Fibroblast of skin of right biceps (primary cell): Measurements from ENCODE around the gene CFAP61.
"Not testable (repeated sequence)": the region's sequence is repeated elsewhere in the genome, so short reads cannot be mapped to it uniquely, and the experiment has no call there.

ENCODE experiments used
- DNase-seq: peaks from one replicate; pipeline ENCODE4 v3.0.0-alpha.2; 2013

CFAP61 gene

DNA sequence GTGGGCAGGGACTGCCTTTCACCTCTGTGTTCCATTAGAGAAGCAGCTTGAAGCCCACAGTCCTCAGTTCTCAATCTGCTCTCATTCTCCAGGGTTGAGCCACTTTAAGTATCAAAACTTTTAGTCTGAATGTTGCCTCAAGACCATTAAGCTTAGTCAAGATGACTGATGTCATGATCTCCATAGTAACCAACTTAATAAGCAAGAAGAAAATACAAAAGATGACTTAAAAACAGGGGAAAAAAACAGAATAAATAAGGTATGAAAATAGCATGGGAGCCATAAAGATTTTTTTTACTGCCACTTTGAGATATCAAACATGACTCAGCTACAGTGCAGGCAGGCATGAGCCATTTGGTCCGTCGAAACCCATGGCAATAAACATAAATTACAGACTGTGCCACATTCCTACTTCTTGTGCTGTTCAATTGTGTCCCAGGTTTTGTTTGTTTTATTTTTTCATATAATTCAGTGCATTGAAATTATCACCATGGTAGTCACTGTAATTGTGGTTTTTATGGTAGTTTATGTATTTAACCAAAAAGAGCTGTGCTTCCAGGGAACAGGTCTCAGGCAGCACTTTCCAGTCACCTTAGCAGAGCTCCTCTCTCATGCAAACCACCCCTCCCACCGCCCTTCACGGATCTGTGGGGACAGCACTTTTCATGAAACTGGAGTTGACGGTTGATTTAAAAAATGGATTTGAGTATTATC is 159.1 kb downstream of the CFAP61 start:
- peak; percentile 10 for DNase-seq

DNA sequence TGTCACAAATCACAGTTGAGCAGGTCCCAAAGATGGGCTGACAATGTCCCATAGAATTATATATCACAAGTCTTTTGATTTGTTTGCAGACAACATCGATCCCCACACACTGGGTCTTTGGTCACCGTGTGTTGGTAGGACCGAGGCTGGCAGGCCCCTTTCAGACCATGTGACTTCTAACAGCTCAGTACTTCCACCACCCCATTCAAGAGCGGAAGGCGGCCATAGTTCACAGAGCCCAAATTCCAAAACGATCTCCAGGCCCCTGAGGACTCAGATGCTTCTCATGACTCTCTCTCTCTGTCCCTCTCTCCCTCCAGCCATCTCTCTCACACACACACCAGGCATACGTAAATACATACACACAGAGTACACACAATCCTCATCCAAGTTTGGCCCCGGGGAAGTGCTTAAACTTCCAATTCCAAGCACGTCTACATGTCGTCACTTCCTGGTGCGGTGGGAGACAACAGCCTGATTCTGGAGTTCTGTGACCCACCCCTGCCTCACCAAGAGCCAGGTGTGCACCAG is 159.7 kb downstream of the CFAP61 start:
- DNase-seq, result no peak

DNA sequence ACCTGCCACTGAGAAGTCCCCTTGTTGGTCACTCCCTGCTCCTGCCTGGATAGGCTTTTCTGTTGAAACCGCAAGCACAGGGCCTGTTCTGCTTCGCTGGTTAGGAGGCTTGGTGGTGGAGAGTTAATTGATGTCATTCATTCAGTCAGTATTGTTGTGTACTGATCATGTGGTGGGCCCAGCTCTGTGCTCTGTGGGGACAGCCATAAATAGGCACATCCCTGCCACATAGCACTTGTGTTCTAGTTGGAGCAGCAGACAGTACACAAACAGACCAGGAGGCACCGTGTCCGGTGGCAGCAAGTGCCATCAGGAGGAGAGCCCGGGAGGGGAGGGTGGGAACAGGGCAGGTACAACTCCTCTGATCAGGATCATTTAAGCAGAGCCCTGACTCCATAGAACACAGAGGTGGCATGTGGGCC is 160.4 kb downstream of the CFAP61 start:
- DNase-seq, result no peak

DNA sequence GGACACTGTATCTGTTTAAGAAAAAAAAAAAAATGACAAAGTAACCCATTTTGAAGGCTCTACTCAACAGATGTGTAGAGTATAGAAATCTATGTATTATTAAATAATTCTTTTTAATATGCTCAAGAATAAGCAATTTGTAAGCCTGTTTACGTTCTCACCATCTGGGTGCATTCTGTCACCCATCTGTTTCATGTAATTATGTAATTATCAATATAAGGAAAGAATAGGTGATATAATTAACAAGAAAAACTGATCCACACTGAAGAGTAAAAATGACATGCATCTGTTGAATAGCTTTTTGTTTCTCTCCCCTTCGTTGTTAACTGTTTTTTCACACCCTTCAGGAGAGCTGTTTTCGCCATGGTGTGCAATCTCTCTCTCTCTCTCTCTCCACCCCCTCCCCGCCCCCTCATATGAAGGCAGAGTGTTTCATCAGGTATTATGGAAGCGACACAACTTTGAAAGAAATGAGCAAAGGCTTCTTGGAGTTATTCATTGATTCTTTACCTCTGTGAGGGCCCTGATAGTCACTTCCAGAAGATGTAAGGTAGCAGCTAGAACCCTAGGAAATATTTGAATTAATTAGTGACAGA is 161.3 kb downstream of the CFAP61 start:
- DNase-seq, result no peak

DNA sequence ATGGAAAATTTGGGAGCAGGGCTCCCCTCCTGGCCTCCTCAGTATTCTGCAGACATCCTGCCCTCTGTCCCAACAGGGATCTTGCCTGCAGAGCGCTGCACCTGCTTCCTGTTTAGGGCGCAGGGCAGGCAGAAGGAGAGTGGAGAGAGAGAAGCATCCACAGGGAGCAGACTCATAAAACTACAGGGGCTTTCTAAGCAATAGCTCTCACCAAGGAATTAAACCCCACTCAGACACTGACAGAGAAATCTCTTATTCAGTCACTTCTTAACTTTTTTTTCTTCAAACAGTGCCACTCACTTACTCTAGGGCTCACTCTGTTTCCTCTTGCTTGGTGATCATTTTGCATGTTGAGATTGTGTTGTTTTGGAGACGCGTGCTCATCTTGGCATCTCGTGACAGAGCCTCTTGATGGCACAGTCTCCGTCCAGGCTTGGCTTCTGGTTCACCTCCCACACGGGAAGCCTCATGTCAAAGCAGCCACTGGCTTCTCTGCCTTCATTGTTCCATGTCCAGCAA is 162.5 kb downstream of the CFAP61 start:
- no peak for DNase-seq

DNA sequence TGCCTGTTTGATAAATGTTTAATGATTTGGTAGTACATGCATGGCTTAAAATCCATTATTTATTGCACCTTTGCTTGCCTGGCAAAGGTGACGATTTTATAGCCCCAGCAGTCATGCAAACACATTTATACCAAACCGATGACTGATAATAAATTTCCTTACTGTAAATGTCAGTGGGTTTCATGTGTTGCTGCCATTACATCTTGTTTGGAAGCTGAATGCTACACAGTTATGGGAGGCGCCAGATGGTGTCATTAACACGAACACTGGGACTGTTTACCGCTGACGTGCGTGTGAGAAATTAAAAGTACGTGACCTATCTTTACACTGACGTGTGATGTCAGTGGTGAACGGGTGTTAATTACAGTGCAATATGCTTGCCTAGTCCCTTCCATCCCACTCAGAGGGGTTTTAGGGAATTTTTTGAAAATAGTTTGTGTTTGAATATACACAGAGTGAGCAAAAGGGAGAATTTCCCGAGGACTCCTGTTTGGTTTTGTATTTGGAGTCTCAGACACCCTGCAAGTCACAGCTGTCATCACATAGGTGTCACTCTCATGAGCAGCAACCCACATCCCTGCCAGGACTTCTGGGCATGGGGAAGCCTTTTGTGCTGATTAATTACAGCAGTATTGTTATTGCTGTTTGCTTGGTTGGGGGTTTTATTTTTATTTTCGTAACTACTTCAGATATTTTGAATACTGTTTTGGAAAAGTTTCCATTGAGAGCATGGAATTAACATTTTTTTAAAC is 163.8 kb downstream of the CFAP61 start:
- no peak for DNase-seq

DNA sequence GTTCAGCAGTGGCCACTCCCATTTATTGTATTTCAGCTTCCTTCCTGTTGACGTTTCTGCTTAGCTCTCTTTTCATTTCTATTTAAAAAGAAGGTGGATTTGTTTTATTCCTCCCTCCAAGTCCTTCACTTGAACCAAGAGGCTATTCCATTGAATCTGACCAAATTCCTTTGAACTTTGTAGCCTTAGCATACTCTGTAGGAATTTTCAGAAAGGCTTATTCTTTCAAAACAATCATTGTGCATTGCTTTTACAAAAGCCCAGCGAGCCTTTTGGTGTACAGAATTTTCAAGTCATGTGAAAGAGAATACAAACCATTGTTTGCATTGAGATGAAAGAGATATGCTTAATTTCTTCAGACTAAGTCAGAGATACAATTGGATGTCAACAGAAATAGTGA is 164.6 kb downstream of the CFAP61 start:
- DNase-seq, result no peak

DNA sequence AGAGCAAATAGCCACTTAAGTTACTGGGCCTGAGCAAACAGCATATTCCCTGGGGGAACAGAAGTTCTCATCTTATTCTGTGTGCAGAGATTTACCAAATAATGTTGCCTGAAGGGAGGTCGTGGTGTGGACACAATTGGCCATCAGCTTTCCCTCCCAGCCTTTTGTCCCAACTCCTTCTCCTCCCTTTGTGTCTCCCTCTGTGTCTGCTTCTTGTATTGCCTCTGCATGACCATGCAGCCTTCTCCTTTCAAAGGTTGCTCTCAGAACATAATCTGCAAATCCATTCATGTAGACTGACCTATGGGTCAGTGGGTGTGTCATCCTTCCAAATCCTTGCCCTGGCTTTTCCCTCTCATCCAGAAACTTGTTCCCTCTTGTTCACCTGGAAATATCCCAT is 165.3 kb downstream of the CFAP61 start:
- DNase-seq, result no peak

DNA sequence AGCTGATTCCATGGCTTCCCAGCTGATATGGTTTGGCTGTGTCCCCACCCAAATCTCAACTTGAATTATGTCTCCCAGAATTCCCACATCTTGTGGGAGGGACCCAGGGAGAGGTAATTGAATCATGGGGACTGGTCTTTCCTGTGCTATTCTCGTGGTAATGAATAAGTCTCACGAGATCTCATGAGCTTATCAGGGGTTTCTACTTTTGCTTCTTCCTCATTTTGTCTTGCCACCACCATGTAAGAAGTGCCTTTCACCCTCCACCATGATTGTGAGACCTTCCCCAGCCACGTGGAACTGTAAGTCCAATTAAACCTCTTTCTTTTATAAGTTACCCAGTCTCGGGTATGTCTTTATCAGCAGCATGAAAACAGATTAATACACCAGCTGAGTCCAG is 165.8 kb downstream of the CFAP61 start:
- DNase-seq, result not testable (repeated sequence)

DNA sequence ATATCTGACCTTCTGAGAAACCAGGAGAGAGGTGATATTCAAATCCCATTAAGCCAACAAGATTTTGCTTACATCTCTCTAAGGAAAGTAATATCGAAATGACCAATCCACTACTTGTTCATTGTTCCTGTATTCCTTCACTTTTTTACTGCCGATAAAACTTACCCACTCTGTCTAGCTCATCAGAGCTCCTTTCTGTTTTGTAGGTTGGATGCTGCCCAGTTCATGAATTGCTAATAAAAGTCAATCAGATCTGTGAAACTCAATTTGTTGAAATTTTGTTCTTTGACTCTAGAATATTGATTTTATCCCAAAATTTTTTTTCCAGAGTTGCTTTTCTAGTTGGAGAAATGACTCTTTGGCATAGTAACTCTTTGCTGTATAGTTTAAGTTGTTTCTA is 166.7 kb downstream of the CFAP61 start:
- DNase-seq, result no peak

DNA sequence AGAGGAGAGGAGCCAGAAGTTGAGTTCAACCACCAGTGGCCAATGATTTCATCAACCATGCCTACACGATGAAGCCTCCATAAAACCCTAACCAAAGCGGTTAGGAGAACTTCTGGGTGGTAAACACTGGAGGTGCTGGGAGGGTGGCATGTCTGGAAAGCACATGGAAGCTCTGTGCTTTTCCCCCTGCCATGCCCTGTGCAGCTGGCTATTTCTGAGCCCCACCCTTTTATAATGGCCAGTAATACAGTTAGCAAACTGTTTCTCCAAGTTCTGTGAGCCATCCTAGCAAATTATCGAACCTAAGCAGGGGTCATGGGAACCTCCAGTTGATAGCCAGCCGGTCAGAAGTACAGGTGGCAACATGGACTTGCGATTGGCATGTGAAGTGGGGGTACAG is 167.8 kb downstream of the CFAP61 start:
- DNase-seq, result no peak

DNA sequence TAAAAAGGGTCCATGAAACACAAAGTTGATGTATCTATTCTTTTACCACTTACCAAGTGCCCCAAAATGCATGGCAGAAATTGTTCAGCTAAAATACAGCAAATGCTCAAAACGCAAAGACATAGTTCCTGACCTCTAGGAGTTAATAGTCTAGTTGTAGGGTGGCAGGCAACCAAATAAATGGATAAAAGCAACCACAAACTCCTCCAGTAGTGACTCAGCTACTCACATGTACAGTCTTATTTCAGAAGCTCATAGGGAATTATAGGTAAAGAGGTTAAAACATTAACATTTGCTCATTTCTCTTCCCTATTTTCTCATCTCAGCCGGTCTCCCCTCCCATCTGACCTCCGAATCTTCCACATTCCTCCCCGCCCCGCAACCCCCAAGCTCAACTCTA is 171.6 kb downstream of the CFAP61 start:
- no peak for DNase-seq

DNA sequence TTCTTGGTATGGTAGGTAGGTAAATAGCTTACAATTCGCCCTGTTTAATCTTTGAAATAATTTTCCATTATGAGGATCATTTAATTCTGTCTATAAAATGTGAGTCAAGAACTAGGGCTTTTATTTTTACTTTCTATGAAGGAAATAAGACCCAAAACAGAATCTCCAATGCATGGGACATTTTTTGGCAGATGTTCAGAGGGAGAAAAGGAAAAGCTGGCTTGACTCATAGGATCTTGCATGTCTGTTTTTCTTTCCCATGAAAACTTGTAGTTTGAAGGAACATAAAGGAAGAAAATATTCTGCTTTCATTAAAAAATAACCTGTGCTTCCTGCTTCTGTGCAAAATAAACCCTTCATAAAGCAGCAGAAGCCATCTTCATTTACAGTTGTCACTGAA is 172.5 kb downstream of the CFAP61 start:
- no peak for DNase-seq

DNA sequence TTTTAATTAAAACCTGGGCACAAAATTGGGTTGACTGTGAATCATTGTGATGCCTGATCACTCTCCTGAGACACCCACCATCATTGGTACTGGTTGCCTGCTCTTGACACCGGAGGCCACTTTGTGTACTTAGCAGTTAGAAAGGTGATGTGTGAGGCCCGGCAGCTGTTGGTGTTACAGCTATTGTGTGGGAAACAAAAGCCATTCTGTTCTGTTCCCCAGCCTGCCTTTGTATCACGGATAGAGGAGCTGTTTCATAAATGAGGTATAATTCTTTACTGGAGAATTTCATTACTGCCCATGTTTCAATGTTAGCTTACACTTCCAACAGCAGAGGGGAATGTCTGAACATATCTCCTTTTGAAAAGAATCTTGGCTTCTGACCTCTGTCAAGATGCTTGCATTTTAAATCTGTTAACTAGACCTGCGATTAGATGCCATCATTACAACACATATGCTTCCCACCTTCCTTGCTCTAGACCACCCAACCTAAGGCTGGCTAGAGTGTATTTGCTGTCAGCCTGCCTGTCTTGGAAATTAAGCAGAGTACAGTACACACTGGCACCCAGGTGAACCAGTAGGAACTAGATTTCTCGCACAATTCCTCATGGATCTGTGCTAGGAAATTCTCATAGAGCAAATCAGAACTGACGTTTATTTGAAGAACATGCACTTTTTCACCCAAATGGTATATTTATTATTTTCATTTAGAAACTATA is 173.2 kb downstream of the CFAP61 start:
- DNase-seq, result no peak

DNA sequence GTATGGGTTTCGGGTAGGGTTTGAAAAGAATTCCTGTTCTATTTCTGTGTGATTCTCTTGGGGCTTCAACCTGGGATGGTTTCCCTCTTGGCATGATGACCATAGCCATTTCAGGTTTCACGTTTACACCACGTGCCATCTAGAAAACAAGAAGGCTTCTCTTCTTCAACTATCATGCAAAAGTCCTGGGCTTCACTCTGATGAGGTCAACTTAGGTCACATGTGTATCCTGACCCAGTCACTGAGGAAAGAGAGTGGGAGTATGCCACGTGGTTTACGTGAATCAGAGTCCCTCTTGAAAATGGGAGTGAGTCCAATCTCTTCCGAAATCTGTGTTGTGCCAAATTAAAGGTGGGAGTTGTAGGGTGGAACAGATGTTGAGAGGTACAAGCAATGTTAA is 174.2 kb downstream of the CFAP61 start:
- DNase-seq, result no peak

DNA sequence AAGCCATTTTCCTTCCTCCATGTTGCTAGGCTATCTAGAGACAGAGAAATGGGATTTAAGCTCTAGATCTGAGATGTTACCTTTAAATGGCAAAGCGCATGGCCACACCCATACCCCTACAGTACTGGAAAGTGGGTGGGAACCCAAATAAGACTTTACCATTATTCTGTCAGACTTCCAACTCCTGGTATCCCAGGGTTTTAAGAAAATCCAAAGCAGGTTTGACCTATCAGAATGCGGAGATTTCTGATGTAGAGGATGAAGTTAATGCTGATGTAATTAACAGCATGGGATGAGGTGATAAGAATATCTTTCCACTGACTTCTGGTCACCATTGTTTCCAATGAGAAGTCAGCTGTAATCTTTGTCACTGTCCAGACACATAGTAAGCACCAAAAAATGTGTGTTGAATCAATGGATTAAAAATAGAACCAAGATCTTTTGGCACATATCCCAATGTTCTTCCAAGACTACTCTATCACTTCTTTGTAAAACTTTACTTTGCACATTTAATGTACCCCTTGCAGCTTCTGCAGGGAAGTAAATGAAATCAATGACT is 174.8 kb downstream of the CFAP61 start:
- no peak for DNase-seq

DNA sequence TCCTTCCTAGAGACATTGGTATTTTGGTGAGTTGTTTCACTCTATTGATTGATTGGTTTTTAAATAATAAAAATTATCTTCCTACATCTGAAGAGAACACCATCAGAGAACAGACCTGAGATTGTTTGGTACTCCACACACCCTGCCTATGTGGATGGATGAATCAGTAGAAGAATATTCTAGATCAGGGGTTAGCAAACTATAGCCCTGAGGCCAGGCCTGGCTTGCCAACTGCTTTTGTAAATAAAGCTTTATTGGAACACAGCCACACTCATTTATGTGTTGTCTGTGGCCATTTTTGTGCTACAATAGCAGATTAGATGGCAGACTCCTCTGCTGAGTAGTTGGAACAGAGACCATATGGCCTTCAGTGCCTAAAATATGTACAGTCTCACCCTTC is 176.0 kb downstream of the CFAP61 start:
- no peak for DNase-seq

DNA sequence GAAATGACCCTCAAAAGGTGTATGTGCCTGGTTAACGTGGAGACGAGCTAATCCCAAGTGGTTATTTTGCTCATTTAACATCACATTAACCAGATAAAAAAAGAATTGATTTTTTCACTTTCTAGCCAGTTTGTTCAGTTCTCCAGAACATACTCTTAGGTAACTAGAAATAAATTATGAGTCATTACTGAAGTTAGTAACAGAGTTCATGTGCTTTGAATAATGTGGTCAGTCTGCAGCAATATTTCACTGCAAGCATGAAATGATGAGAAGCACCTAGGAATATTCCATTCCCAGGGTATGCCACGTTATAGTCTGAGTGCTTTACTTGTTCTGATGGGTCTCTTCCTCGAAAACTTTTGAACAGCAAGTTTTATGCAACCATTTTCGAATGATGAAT is 177.3 kb downstream of the CFAP61 start:
- DNase-seq, result peak; percentile 7

DNA sequence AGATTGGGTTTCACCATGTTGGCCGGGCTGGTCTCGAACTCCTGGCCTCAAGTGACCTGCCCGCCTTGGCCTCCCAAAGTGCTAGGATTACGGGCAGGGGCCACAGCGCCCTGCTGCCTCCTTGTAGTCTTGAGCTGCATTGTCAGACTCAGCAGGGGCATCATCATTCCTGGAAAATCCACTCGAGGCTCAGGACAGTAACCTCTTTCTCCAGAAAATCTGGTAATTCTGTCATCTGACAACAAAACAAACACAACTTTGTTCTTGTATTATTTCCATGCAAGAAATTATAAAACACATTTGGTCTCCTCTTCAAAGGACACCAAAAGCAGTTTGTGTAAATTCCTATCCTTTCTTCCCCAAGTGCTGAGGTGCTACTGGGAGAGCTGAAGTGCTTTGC is 178.4 kb downstream of the CFAP61 start:
- DNase-seq, result no peak

DNA sequence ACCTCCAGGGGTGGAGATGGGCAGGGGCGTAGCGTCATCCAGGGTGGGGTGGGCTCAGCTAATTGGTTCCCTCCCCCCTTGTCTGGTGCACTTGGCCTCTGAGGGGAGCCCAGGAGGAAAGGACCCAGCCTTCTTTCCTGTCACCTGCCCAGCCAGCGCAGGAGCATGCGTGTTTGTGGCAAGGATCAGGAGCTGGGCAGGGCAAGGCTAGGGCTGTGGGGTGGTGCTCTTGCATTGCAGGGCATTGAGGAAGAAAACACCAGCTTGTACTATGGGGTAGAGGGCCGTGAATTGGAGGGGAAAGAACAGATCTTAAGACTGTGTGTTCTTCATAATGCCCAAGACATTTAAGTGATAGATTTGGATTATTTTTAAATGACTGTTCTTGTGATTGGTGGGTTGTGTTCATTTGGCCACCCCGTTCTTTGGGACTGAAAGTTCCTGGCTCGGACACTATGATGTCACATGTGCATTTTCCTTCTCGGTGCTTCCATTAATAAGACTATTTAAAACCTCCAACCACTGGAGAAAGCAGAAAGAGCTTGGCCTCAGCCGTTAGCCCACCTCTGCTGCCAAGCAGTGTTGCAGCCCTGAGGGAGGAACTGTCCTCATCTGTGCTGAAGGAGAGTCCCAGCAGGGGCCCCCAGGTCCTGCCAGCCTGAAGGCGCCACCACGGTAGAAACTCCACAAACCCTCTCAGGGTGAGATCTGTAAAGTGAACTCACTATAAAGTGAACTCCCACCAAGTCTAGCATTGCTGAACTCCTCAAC is 179.4 kb downstream of the CFAP61 start:
- DNase-seq, result no peak

DNA sequence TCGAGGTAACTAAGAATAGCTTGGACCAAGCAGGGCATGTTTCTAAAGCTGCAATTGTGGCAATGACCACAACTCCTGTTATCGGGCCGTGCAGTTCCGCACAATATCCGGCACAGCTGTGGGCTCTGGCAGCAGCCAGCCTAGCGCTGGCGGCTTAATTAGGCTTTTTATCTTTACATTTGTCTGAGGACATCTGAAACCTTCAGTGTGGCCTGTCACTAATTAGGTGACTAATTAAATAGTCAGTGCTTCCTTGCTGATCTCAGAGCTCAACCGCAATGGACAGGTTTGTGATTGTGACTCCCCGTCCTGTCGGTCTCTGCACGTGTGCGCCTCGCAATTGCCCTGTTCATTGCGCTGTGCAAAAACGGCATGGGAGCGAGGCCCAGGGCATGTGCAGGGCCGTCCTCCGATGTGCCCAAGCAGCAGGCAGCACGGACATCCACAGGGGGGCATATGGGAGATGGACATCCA is 180.7 kb downstream of the CFAP61 start:
- DNase-seq, result no peak

DNA sequence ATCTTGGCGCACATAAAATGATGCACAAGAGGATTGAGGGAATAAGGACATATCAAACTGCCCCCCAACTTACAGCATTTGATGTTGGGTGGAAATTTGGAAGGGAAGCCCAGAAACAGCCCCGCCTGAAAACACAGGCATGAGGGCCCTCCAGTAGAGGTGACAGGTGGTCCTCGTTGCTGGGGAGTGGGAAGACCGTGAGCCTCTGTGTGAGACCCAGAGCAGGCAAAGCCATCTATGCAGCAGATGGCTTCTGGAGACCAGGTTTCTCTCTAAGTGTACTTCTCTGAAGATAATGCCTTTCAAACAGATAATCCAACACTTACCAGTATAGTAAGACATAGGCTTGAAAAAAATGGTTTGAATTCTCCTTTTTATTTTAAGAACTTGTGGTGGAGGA is 183.3 kb downstream of the CFAP61 start:
- no peak for DNase-seq
